PFSK-1 (cell line): ENCODE measurements around the gene LYSMD2.

Source experiments
- POLR2AphosphoS5 ChIP-seq: IDR thresholded peaks from 2 replicates; pipeline ENCODE4 v1.6.1; 2012; ENCODE audit warnings: low read depth, mild to moderate bottlenecking, control low read depth, low read length, moderate library complexity
- TAF1 ChIP-seq: IDR thresholded peaks from 2 replicates; pipeline ENCODE4 v1.6.1; 2012; ENCODE audit warnings: low read length, control low read depth, borderline replicate concordance; ENCODE audit not compliant: insufficient read depth

- no peak for TF ChIP-seq TAF1
- TF ChIP-seq POLR2AphosphoS5, result no peak
Observed at GRCh38 chr15:51770902-51771301, 33.4 kb upstream of the LYSMD2 start.
